Keratinocyte (primary cell): ENCODE results near the gene SVOP. TPM values are rescaled to one million over a fixed set of nuclear protein-coding genes. Genes with fewer than 3 reads are reported as not detected.

Source experiments
- DNase-seq: peaks from one replicate; pipeline ENCODE4 v3.0.0-alpha.2; 2011; ENCODE audit warnings: low read depth, missing footprints, low spot score
- FAIRE-seq: peaks from 2 replicates; lab custom pipeline; 2011; peaks lifted over from hg19 to GRCh38; lab: Jason Lieb, UNC
- H2AFZ ChIP-seq: 2 replicates; pipeline ENCODE4 v1.6.0; 2012; ENCODE audit warnings: low read length, control low read depth, inconsistent platforms; ENCODE audit not compliant: control insufficient read depth
- H3K27ac ChIP-seq: 2 replicates; pipeline ENCODE4 v1.5.1; 2011; ENCODE audit warnings: low read length; ENCODE audit not compliant: control insufficient read depth, insufficient read depth
- H3K27me3 ChIP-seq: 3 replicates; pipeline ENCODE4 v1.6.0; 2011; ENCODE audit warnings: low read length; ENCODE audit not compliant: control insufficient read depth, insufficient read depth; ENCODE audit errors: extremely low read depth
- H3K36me3 ChIP-seq, 2 experiments: 2 replicates in 1 of 2; 3 replicates in 1 of 2; pipeline ENCODE4 v1.5.1; 2011; ENCODE audit warnings: low read length in 2 of 2, mild to moderate bottlenecking in 1 of 2; ENCODE audit not compliant: control insufficient read depth in 2 of 2, insufficient read depth in 2 of 2; ENCODE audit errors: extremely low read depth in 1 of 2
- H3K4me1 ChIP-seq: 3 replicates; pipeline ENCODE4 v1.5.1; 2011; ENCODE audit warnings: low read length; ENCODE audit not compliant: control insufficient read depth, insufficient read depth; ENCODE audit errors: extremely low read depth
- H3K4me2 ChIP-seq: 3 replicates; pipeline ENCODE4 v1.6.0; 2011; ENCODE audit warnings: low read depth, low read length; ENCODE audit not compliant: control insufficient read depth, insufficient read depth; ENCODE audit errors: extremely low read depth
- H3K4me3 ChIP-seq, 3 experiments: fragments of 200-600 bp in 1 of 3; sonication (generic) in 1 of 3; 2 replicates in 2 of 3; 3 replicates in 1 of 3; pipeline ENCODE4 v1.5.1; 2011 to 2016; ENCODE audit warnings: low read length in 3 of 3, mild to moderate bottlenecking in 3 of 3, control low read depth in 2 of 3, inconsistent platforms in 1 of 3, low read depth in 1 of 3, mixed read lengths in 1 of 3, mixed run types in 1 of 3, moderate library complexity in 1 of 3; ENCODE audit not compliant: control insufficient read depth in 2 of 3, insufficient read depth in 2 of 3; ENCODE audit errors: extremely low read depth in 1 of 3
- H3K79me2 ChIP-seq: 2 replicates; pipeline ENCODE4 v1.6.0; 2012; ENCODE audit warnings: low read length; ENCODE audit not compliant: control insufficient read depth, insufficient read depth
- H3K9ac ChIP-seq: 3 replicates; pipeline ENCODE4 v1.6.0; 2011; ENCODE audit warnings: low read length; ENCODE audit not compliant: control insufficient read depth, insufficient read depth; ENCODE audit errors: extremely low read depth
- H3K9me1 ChIP-seq: 3 replicates; pipeline ENCODE4 v1.6.0; 2011; ENCODE audit warnings: low read length; ENCODE audit not compliant: control insufficient read depth, insufficient read depth; ENCODE audit errors: extremely low read depth
- H3K9me3 ChIP-seq: 2 replicates; pipeline ENCODE4 v1.5.1; 2012; ENCODE audit warnings: low read depth, low read length; ENCODE audit not compliant: control insufficient read depth
- H4K20me1 ChIP-seq: 3 replicates; pipeline ENCODE4 v1.6.0; 2011; ENCODE audit warnings: low read length; ENCODE audit not compliant: control insufficient read depth, insufficient read depth; ENCODE audit errors: extremely low read depth
- EZH2 ChIP-seq: IDR thresholded peaks from one replicate; pipeline ENCODE4 v1.6.1; 2012; ENCODE audit warnings: inconsistent platforms, mild to moderate bottlenecking, low read length, moderate library complexity
- dilution Hi-C: fragments of 300-500 bp; cut with MboI; formaldehyde crosslinking; loops from one replicate; pipeline ENCODE4 v1.7.0; 2020; ENCODE audit warnings: low sequenced_read_pairs; ENCODE audit not compliant: extremely low pct_ligation_motif_present
- polyA plus RNA-seq, 5 experiments: library from polyadenylated mRNA; depleted of rRNA in 3 of 5; stranded (reverse) in 3 of 5; stranded (forward) in 1 of 5; unstranded in 1 of 5; fragments of >200 nt; gene quantifications; 1 replicate in 1 of 5; 2 replicates in 3 of 5; 3 replicates in 1 of 5; pipeline versions ENCODE4 v1.2.1 to v1.2.3, GENCODE V29; 2011 to 2012; ENCODE audit warnings: missing spikeins in 2 of 5, low read depth in 1 of 5, low replicate concordance in 1 of 5
- TF ChIP-seq, protein P1 (sequence below), 3 experiments: IDR thresholded peaks in 1 of 3; conservative IDR thresholded peaks in 1 of 3; optimal IDR thresholded peaks in 1 of 3; 2 replicates in 2 of 3; 3 replicates in 1 of 3; pipeline versions ENCODE3 to v1.5.1; 2011; ENCODE audit warnings: low read length in 3 of 3, mild to moderate bottlenecking in 3 of 3, moderate library complexity in 2 of 3, control low read depth in 1 of 3, inconsistent platforms in 1 of 3; ENCODE audit not compliant: insufficient read depth in 2 of 3; ENCODE audit errors: extremely low read depth in 1 of 3

The SVOP gene
- polyA plus RNA-seq, 1 donor (not counting 4 experiments of a cell fraction or from before 2014, with no cell fraction given): not detected

DNA sequence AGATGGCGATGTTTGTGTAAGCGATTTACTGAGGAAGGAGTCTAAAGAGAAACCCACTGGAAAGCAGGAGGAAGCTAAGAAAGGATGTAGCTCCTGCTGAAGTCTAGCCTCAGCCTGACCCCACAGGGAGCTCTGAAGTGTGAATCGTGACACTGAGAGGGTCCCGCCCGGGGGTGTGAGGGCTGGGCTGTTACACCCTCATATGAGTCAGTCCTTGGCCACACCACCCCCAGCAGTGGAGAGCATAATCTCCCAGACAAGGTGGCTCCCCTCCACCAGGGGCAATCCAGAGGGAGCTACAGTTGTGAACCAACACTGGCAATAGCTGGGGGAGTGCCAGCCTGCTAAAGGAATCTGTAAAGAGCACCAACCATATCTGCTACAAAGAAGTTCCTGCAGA lies 31.5 kb downstream of the SVOP start:
- H3K27ac ChIP-seq: no peak overlapping the region
- H4K20me1 ChIP-seq: no peaks in the 10 kb centered on the region
- DNase-seq (no peak), FAIRE-seq (no peak)
- no peak overlapping the region for H2AFZ ChIP-seq
- no peaks in the 10 kb centered on the region for H3K79me2 ChIP-seq
- dilution Hi-C loops: no loop called here
- no peaks in the 10 kb centered on the region for H3K27me3 ChIP-seq
- no peaks in the 10 kb centered on the region for H3K9me3 ChIP-seq
- no peak overlapping the region for H3K4me2 ChIP-seq
- no peaks in the 10 kb centered on the region for H3K4me1 ChIP-seq
- no peak overlapping the region for H3K9ac ChIP-seq
- TF ChIP-seq EZH2: no peak
- TF ChIP-seq, protein P1, sequence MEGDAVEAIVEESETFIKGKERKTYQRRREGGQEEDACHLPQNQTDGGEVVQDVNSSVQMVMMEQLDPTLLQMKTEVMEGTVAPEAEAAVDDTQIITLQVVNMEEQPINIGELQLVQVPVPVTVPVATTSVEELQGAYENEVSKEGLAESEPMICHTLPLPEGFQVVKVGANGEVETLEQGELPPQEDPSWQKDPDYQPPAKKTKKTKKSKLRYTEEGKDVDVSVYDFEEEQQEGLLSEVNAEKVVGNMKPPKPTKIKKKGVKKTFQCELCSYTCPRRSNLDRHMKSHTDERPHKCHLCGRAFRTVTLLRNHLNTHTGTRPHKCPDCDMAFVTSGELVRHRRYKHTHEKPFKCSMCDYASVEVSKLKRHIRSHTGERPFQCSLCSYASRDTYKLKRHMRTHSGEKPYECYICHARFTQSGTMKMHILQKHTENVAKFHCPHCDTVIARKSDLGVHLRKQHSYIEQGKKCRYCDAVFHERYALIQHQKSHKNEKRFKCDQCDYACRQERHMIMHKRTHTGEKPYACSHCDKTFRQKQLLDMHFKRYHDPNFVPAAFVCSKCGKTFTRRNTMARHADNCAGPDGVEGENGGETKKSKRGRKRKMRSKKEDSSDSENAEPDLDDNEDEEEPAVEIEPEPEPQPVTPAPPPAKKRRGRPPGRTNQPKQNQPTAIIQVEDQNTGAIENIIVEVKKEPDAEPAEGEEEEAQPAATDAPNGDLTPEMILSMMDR (optimal IDR thresholded peaks at IDR 0.05 in 1 of 3, IDR thresholded peaks at IDR 0.05 in 1 of 3, conservative IDR thresholded peaks at IDR 0.05 in 1 of 3; ENCODE audit: extremely low read depth in 1 of 3, insufficient read depth in 2 of 3, low read length in 3 of 3): no peak
- H3K36me3 ChIP-seq: no peaks in the 10 kb centered on the region
- no peaks in the 10 kb centered on the region for H3K9me1 ChIP-seq
- no peak overlapping the region for H3K4me3 ChIP-seq

DNA sequence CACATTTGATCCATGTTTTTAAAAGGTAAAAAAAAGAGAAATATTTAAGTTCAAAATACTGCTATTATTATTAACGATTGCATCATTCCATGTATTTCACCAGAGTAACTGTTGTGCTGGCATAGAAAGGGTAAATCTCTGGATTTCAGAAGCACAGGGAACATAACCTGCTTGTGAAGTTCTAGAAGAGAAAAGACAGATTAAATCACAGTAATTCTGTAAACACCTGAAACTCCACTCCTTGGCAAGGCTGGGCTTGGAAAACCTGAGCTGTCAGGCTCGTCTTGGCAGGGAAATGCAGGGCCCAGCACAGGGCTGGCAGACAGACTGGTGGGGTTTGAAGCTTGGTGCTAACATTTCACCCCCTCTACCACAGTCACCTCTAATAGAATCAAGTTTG lies 35.1 kb downstream of the SVOP start:
- FAIRE-seq (no peak), DNase-seq (no peak)
- TF ChIP-seq, protein P1 (optimal IDR thresholded peaks at IDR 0.05 in 1 of 3, IDR thresholded peaks at IDR 0.05 in 1 of 3, conservative IDR thresholded peaks at IDR 0.05 in 1 of 3; ENCODE audit: extremely low read depth in 1 of 3, insufficient read depth in 2 of 3, low read length in 3 of 3): no peak
- no peak for TF ChIP-seq EZH2
- Histone ChIP-seq H3K4me1 (no peaks in the 10 kb centered on the region), H3K9ac (no peak overlapping the region), H3K36me3 (no peaks in the 10 kb centered on the region), H2AFZ (no peak overlapping the region), H3K9me1 (no peaks in the 10 kb centered on the region), H3K4me2 (no peak overlapping the region), H3K4me3 (no peak overlapping the region), H3K9me3 (peaks cover 12% of the 10 kb centered on the region), H3K27ac (no peak overlapping the region), H4K20me1 (no peaks in the 10 kb centered on the region), H3K27me3 (no peaks in the 10 kb centered on the region), H3K79me2 (no peaks in the 10 kb centered on the region)
- dilution Hi-C loops: no loop called here
